HG03342 (cell line): Measurements from ENCODE around the gene APEX1.
A peak's percentile ranks its signal among the peaks of the same experiment; 100 is the strongest.

Experiments
- ATAC-seq: cut with Tn5 transposase; IDR thresholded peaks from one replicate; pipeline ENCODE4 v1.9.1; 2021; ENCODE audit warnings: mild to moderate bottlenecking, moderate library complexity; ENCODE audit not compliant: unreplicated experiment

APEX1 gene

GRCh38 chr14:20454516-20455354 lies at the start of gene APEX1, which contains the start of gene OSGEP:
Gene APEX1, plus strand, starts transcription at chr14:20455226. Its CDS starts 420 bp downstream, at chr14:20455646.
Gene OSGEP, minus strand, starts transcription at chr14:20454812. Its CDS starts 129 bp downstream, at chr14:20454683.
- peak; percentile 84 for ATAC-seq

- ATAC-seq = no peak
Observed at GRCh38 chr14:20409226-20409625, 45.8 kb upstream of the APEX1 start.

- ATAC-seq = peak; percentile 67
Observed at GRCh38 chr14:20412411-20412810, 42.6 kb upstream of the APEX1 start.

- ATAC-seq = peak; percentile 59
Observed at GRCh38 chr14:20412876-20413743, 41.9 kb upstream of the APEX1 start, which contains the start of gene TEP1. Gene TEP1, minus strand, starts transcription at chr14:20413501. Its CDS starts 5,062 bp downstream, at chr14:20408439.

GRCh38 chr14:20413744-20414082 lies 41.3 kb upstream of the APEX1 start:
- no peak for ATAC-seq

- peak; percentile 51 for ATAC-seq
Observed at GRCh38 chr14:20415782-20416206, 39.2 kb upstream of the APEX1 start.

- no peak for ATAC-seq
Observed at GRCh38 chr14:20416223-20416622, 38.8 kb upstream of the APEX1 start.

- no peak for ATAC-seq
Observed at GRCh38 chr14:20417250-20418186, 37.5 kb upstream of the APEX1 start.

- no peak for ATAC-seq
Observed at GRCh38 chr14:20418501-20418909, 36.5 kb upstream of the APEX1 start.

GRCh38 chr14:20419419-20419818 lies 35.6 kb upstream of the APEX1 start:
- no peak for ATAC-seq

- ATAC-seq = no peak
Observed at GRCh38 chr14:20421267-20421666, 33.8 kb upstream of the APEX1 start.

- no peak for ATAC-seq
Observed at GRCh38 chr14:20422886-20423285, 32.1 kb upstream of the APEX1 start.

- ATAC-seq = no peak
Observed at GRCh38 chr14:20424851-20425250, 30.2 kb upstream of the APEX1 start.

GRCh38 chr14:20427231-20428009 lies 27.6 kb upstream of the APEX1 start:
- ATAC-seq = peak; percentile 75

- ATAC-seq = peak; percentile 12
Observed at GRCh38 chr14:20428010-20428365, 27.0 kb upstream of the APEX1 start.

GRCh38 chr14:20428802-20429201 lies 26.2 kb upstream of the APEX1 start:
- no peak for ATAC-seq

GRCh38 chr14:20429801-20430669 lies 25.0 kb upstream of the APEX1 start:
- ATAC-seq = no peak

- ATAC-seq = no peak
Observed at GRCh38 chr14:20434701-20435581, 20.1 kb upstream of the APEX1 start.
